HG03571 (cell line): ENCODE measurements around the gene IL1R1.
"Not testable (repeated sequence)": the region's sequence is repeated elsewhere in the genome, so short reads cannot be mapped to it uniquely, and the experiment has no call there.

Experiments used
- ATAC-seq: cut with Tn5 transposase; IDR thresholded peaks from one replicate; pipeline ENCODE4 v1.9.1; 2021; ENCODE audit not compliant: unreplicated experiment

Gene IL1R1

GRCh38 chr2:102111823-102112222 lies 30.7 kb upstream of the IL1R1 start:
- no peak for ATAC-seq

GRCh38 chr2:102112271-102112670 lies 30.3 kb upstream of the IL1R1 start:
- no peak for ATAC-seq

DNA sequence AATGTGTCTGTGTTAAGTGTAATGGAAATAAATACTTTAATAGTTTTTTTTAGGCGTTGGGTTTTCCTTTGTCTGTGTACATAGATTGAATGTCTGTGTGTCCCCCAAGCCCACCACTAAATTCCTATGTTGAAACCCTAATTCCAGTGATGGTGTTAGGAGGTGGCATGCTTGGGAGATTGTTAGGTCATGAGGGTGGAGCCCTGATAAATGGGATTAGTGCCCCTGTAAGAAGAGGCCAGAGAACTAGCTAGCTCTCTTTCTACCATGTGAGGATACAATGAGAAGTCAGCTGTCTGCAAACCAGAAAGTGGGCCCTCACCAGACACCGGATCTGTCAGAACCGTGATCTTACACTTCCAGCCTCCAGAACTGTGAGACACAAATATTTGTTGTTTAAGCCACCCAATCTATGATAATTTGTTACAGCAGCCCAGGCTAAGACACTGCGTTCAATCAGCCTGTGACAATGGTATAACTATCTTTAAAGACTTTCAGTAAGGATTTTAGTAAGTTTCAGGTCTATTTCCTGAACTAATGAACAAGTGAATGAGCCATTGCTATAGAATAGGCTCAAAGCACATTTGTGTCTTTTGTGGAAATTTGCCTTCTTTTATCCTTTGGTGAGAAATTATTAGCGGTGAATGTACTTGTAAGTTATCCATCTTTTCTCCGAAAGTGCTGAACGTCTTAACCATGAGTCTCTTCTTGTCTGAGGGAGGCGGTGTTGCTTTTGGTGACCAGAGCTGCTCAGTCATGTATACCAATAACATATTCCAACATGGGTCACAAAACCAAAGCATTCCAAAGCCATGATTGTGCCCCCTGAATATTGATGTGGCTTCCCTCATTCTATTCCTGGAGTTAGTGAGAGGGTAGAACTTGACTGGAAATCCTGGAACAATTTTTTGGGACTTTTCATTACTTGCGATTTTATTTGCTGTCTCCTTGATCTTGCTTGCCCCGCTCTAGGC lies 29.6 kb upstream of the IL1R1 start:
- no peak for ATAC-seq

GRCh38 chr2:102114290-102114721 lies 28.2 kb upstream of the IL1R1 start:
- ATAC-seq = no peak

DNA sequence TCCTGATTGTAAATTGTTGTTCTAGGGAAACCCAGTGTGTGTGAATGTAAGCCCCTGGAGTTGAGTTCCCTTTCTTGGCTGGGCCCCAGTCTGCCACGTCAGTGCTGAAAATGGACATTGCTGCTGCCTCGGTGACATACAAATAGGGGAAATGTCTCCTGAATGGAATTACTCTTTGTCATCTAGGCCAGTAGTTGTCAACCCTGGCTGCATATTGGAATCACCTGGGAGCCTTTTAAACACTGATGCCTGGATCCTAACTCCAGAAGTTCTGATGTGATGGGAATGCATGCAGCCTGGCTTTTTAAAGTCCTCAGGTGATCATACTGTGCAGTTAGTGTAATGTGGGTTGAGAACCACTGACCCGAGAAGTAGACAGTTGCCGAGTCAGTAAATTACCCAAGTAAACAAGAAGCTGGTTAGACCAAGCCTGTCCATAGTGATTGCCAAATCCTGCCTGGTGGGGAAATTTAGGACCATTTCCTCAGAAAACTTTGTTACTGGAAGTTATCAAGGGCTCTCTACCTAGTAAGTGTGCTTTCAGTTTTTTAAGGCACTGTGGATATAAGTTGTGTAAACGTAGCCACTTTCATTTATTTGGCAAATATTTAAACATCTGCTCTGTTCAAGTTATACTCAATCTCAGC lies 27.6 kb upstream of the IL1R1 start:
- ATAC-seq = no peak

DNA sequence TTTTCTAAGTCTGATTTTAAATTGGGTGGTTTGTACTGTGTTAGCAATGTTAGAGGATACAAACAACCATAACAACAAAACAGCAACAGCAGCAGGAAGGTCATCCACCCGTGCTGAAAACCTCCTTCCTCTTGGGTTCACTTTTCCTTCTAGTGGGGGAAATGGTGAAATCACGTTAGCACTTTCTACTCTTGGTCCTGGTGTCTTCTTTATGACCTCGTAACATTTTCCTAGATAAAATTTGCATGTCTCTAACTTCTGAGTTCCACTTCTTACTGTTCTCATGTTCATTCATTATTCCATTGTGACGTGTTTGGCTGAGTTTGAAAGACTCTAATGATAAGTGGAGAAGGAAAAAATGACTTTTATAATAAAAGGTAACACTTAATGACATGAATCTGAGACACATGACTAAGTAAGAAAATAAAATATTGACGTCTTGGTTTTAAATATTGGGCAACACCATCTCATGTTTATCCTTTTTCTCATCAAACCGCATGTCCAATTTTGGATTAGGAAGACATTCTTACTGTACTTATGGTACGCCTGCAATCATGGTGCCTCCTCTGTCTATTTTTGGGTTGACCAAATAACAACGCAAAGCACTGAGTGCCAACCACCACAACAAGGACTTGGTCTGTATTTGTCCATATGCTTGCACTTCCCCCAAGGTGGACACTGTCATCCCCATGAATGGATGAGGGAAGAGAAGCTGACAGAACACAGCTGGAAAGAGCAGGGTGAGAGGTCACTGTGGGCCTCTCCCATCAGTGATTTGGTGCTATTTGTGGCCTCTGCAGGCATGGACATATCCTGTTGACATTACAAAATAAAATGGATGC lies 25.7 kb upstream of the IL1R1 start:
- ATAC-seq = no peak

DNA sequence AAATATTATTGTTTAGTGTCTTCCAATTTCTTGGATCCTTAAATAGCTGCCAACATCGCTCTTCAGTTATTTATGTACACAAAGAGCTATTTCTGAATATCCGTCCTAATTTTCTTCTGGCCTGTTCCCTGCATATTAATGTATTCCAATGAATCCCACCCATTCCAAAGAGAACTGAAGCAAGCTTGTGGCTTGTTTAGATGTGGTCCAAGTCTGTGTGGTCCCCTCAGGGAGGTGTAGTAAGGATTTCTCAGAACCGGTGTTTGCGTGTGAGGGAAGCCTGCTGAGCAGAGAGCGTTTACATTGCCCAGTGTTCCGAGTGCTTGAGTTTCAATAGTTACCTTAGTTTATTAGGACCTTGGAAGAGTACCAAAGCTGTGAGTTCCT lies 25.1 kb upstream of the IL1R1 start:
- no peak for ATAC-seq

DNA sequence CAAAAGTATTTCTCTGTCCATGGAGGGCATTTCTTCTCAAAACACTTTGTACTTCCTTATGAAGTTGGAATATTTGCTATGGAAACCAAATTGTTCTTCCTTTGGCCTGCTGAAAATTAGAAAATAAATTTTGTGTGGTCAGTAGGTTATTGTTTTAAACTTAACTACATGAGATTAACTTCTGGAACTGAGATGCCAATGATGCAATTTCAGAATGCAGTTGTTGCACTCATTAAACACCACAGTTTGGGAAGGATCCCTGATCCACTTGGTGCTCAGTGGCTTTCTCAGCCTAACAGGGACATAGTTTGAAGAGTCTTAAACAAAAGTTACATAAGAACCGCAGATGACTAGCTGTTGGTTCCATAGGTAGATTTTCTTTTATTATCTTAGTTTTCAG lies 23.3 kb upstream of the IL1R1 start:
- no peak for ATAC-seq

- no peak for ATAC-seq
Observed at GRCh38 chr2:102120261-102120660, 22.3 kb upstream of the IL1R1 start.

- ATAC-seq = no peak
Observed at GRCh38 chr2:102120701-102121159, 21.8 kb upstream of the IL1R1 start.

GRCh38 chr2:102122115-102122514 lies 20.4 kb upstream of the IL1R1 start:
- ATAC-seq = no peak

DNA sequence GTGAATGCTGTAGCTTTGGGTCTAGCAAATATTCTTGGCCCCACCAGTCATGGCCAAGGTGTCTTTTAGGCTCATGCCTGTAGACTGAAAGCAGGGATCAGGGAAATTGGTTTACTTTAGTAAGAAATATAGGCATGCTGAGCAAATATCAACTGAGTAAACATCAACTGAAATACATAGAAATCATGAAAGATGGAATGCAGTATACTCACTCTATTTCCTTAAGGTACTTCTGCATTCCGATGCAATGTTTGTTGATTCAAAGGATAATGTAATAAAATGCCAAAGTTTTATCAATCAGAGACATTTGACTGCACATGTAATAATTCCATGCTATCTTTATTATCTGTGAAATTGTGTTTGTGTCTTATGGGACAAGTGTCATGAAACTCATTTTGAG lies 19.6 kb upstream of the IL1R1 start:
- no peak for ATAC-seq

DNA sequence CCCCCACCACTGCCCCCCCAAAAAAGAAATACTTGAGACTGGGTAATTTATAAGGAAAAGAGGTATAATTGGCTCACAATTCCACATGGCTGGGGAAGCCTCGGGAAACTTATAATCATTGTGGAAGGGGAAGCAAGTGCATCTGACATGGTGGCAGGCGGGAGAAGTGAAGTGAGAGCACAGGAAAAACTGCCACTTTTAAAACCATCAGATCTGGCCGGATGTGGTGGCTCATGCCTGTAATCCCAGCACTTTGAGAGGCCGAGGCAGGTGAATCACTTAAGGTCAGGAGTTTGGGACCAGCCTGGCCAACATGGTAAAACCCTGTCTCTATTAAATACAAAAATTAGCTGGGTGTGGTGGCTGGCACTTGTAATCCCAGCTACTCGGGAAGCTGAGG lies 18.1 kb upstream of the IL1R1 start:
- ATAC-seq = not testable (repeated sequence)

DNA sequence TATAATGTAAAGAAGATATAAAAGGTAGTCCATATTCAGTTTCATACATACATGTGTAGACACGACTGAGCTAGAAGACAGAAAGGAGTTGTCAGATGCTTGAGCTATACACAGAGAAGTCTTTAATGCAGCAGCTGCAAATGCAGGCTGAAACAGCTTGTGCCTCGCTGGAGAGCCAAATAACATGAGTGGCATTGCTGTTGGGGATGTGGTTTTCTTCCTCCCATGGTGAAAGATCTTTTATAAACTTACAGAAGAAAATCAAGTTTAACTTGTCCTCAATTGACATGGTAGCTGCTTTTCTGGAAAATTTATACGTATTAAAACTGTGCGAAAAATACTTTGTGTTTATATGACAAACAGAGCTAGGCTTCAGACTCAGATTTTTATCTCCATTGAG lies 16.4 kb upstream of the IL1R1 start:
- no peak for ATAC-seq

- no peak for ATAC-seq
Observed at GRCh38 chr2:102126660-102127059, 15.9 kb upstream of the IL1R1 start.

- no peak for ATAC-seq
Observed at GRCh38 chr2:102129082-102129481, 13.5 kb upstream of the IL1R1 start.

GRCh38 chr2:102129951-102130646 lies 12.4 kb upstream of the IL1R1 start:
- ATAC-seq = no peak

GRCh38 chr2:102130647-102130991 lies 11.9 kb upstream of the IL1R1 start:
- ATAC-seq = no peak

- ATAC-seq = no peak
Observed at GRCh38 chr2:102131564-102131963, 11.0 kb upstream of the IL1R1 start.

GRCh38 chr2:102137138-102137537 lies 5.4 kb upstream of the IL1R1 start:
- no peak for ATAC-seq

DNA sequence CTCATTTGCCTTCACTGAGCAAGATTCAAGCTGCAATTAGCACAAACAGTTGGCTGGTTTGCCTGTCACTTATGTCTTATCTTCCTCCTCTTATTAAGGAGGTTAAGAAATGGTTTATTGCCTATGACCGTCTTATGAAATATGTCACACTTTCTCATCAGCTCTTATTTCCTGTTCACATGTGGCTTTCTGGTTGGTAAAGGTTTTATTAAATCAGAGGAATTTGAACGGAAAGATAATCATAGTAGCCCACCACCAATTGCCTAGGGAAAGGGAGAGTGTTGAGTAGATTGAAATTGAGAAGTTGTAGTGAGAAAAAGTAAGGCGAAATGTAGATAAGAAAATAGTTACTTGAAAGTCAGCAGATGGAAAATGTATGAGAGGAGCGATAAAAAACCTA lies 4.2 kb upstream of the IL1R1 start:
- ATAC-seq = no peak
